Eye (tissue), 1 donor: Measurements from ENCODE around the gene PPP2R5C.

Experiments
- DNase-seq: peaks from one replicate; pipeline ENCODE4 v3.0.0-alpha.2; 2015

Gene PPP2R5C

GRCh38 chr14:101893759-101894158, 132.2 kb downstream of the PPP2R5C start:
- DNase-seq = no peak

- no peak for DNase-seq
These were observed 133.0 kb downstream of the PPP2R5C start for GRCh38 chr14:101894365-101895081.

GRCh38 chr14:101895256-101895655, 133.7 kb downstream of the PPP2R5C start:
- DNase-seq = no peak

GRCh38 chr14:101897326-101897725, 135.8 kb downstream of the PPP2R5C start:
- no peak for DNase-seq

GRCh38 chr14:101898416-101898815, 136.9 kb downstream of the PPP2R5C start:
- DNase-seq = no peak

- no peak for DNase-seq
These were observed 137.8 kb downstream of the PPP2R5C start for GRCh38 chr14:101899263-101899662.

- no peak for DNase-seq
These were observed 138.7 kb downstream of the PPP2R5C start for GRCh38 chr14:101900253-101900652.

- DNase-seq = no peak
These were observed 141.6 kb downstream of the PPP2R5C start for GRCh38 chr14:101903111-101903561.

- no peak for DNase-seq
These were observed 144.1 kb downstream of the PPP2R5C start for GRCh38 chr14:101905614-101906013.

GRCh38 chr14:101906645-101907044, 145.1 kb downstream of the PPP2R5C start:
- DNase-seq = no peak

GRCh38 chr14:101907619-101908018, 146.1 kb downstream of the PPP2R5C start:
- DNase-seq = no peak

GRCh38 chr14:101908795-101909194, 147.3 kb downstream of the PPP2R5C start:
- DNase-seq = no peak

- DNase-seq = no peak
These were observed 148.0 kb downstream of the PPP2R5C start for GRCh38 chr14:101909371-101910096.

- no peak for DNase-seq
These were observed 151.3 kb downstream of the PPP2R5C start for GRCh38 chr14:101912841-101913240.

- no peak for DNase-seq
These were observed 152.6 kb downstream of the PPP2R5C start for GRCh38 chr14:101914083-101914482.

GRCh38 chr14:101915871-101916815, 154.6 kb downstream of the PPP2R5C start:
- no peak for DNase-seq

- peak; percentile 24 for DNase-seq
These were observed 155.4 kb downstream of the PPP2R5C start for GRCh38 chr14:101916816-101917412.

GRCh38 chr14:101917413-101918017, 156.0 kb downstream of the PPP2R5C start:
- DNase-seq = peak; percentile 44

- DNase-seq = no peak
These were observed 156.8 kb downstream of the PPP2R5C start for GRCh38 chr14:101918065-101918989.

- no peak for DNase-seq
These were observed 158.8 kb downstream of the PPP2R5C start for GRCh38 chr14:101920271-101920670.

- DNase-seq = no peak
These were observed 161.4 kb downstream of the PPP2R5C start for GRCh38 chr14:101922866-101923265.
